SK-N-SH treated with all-trans-retinoic acid at 6 μM for 48 hours (cell line): ENCODE results near the gene UBE2E3.
"Not testable (repeated sequence)": the region's sequence is repeated elsewhere in the genome, so short reads cannot be mapped to it uniquely, and the experiment has no call there.

Experiments
- ATAC-seq: fragments of 200-7000 bp; cut with Tn5 transposase; 3 replicates; pipeline ENCODE4 v1.9.1; 2020; ENCODE audit warnings: mild to moderate bottlenecking, moderate library complexity
- ARNTL ChIP-seq: fragments of 450-650 bp; formaldehyde crosslinking; IDR thresholded peaks from 2 replicates; pipeline ENCODE4 v1.5.0; 2020; ENCODE audit warnings: low read depth, mild to moderate bottlenecking, moderate library complexity, borderline replicate concordance
- BACH2 ChIP-seq: fragments of 250-450 bp; sonication (Bioruptor Pico); IDR thresholded peaks from 2 replicates; pipeline ENCODE4 v1.9.0; 2021; ENCODE audit warnings: mild to moderate bottlenecking, borderline replicate concordance
- CSDC2 ChIP-seq: fragments of 250-450 bp; sonication (Bioruptor Pico); IDR thresholded peaks from 2 replicates; pipeline ENCODE4 v1.5.0; 2020; ENCODE audit warnings: mild to moderate bottlenecking, moderate library complexity
- ESRRG ChIP-seq: fragments of 250-450 bp; sonication (Bioruptor Pico); IDR thresholded peaks from 2 replicates; pipeline ENCODE4 v1.6.1; 2021; ENCODE audit warnings: mild to moderate bottlenecking
- GLIS3 ChIP-seq: fragments of 250-450 bp; sonication (Bioruptor Pico); IDR thresholded peaks from 2 replicates; pipeline ENCODE4 v1.5.0; 2020; ENCODE audit warnings: mild to moderate bottlenecking, moderate library complexity
- OSR1 ChIP-seq: fragments of 250-450 bp; sonication (Bioruptor Pico); IDR thresholded peaks from 2 replicates; pipeline ENCODE4 v1.8.0; 2022; ENCODE audit warnings: moderate library complexity, mild to moderate bottlenecking, inconsistent platforms
- PPARA ChIP-seq: fragments of 250-450 bp; sonication (Bioruptor Pico); IDR thresholded peaks from 2 replicates; pipeline ENCODE4 v1.5.0; 2020; ENCODE audit warnings: mild to moderate bottlenecking, borderline replicate concordance
- RARB ChIP-seq: fragments of 250-450 bp; sonication (Bioruptor Pico); IDR thresholded peaks from 2 replicates; pipeline ENCODE4 v1.8.0; 2021; ENCODE audit warnings: mild to moderate bottlenecking, moderate library complexity
- SNAI2 ChIP-seq: fragments of 250-450 bp; sonication (Bioruptor Pico); IDR thresholded peaks from 2 replicates; pipeline ENCODE4 v1.5.0; 2020; ENCODE audit warnings: mild to moderate bottlenecking, moderate library complexity
- TCF4 ChIP-seq: fragments of 250-450 bp; sonication (Bioruptor Pico); IDR thresholded peaks from 2 replicates; pipeline ENCODE4 v1.8.0; 2021; ENCODE audit warnings: mild to moderate bottlenecking, moderate library complexity, borderline replicate concordance
- TOX ChIP-seq: fragments of 250-450 bp; sonication (Bioruptor Pico); IDR thresholded peaks from 2 replicates; pipeline ENCODE4 v1.8.0; 2021; ENCODE audit warnings: mild to moderate bottlenecking, moderate library complexity, borderline replicate concordance
- ZC3H10 ChIP-seq: fragments of 250-450 bp; sonication (Bioruptor Pico); IDR thresholded peaks from 2 replicates; pipeline ENCODE4 v1.5.1; 2021; ENCODE audit warnings: mild to moderate bottlenecking, moderate library complexity
- ZFP30 ChIP-seq: fragments of 450-650 bp; formaldehyde crosslinking; IDR thresholded peaks from 2 replicates; pipeline ENCODE4 v1.5.0; 2022; ENCODE audit warnings: mild to moderate bottlenecking, moderate library complexity
- ZNF565 ChIP-seq: fragments of 450-650 bp; formaldehyde crosslinking; conservative IDR thresholded peaks from 2 replicates; pipeline ENCODE4 v1.5.0; 2020; ENCODE audit warnings: low read depth, mild to moderate bottlenecking, moderate library complexity
- ZNF70 ChIP-seq: fragments of 450-650 bp; formaldehyde crosslinking; IDR thresholded peaks from 2 replicates; pipeline ENCODE4 v1.5.0; 2020; ENCODE audit warnings: mild to moderate bottlenecking, moderate library complexity
- ZNF8 ChIP-seq: fragments of 450-650 bp; formaldehyde crosslinking; IDR thresholded peaks from 2 replicates; pipeline ENCODE4 v1.5.0; 2020; ENCODE audit warnings: mild to moderate bottlenecking, moderate library complexity
- TF ChIP-seq, protein P1 (sequence below): fragments of 250-450 bp; sonication (Bioruptor Pico); IDR thresholded peaks from 2 replicates; pipeline ENCODE4 v1.5.1; 2020; ENCODE audit warnings: low read depth, mild to moderate bottlenecking, moderate library complexity
- TF ChIP-seq, protein P2 (sequence below): fragments of 250-450 bp; sonication (Bioruptor Pico); IDR thresholded peaks from 2 replicates; pipeline ENCODE4 v1.5.0; 2020; ENCODE audit warnings: mild to moderate bottlenecking, moderate library complexity
- TF ChIP-seq, protein P3 (sequence below): fragments of 250-450 bp; sonication (Bioruptor Pico); IDR thresholded peaks from 2 replicates; pipeline ENCODE4 v1.8.0; 2020; ENCODE audit warnings: mild to moderate bottlenecking, moderate library complexity, borderline replicate concordance
- TF ChIP-seq, protein P4 (sequence below): fragments of 250-450 bp; sonication (Bioruptor Pico); IDR thresholded peaks from 2 replicates; pipeline ENCODE4 v1.8.0; 2021; ENCODE audit warnings: low read depth, mild to moderate bottlenecking, moderate library complexity, borderline replicate concordance

The UBE2E3 gene

DNA sequence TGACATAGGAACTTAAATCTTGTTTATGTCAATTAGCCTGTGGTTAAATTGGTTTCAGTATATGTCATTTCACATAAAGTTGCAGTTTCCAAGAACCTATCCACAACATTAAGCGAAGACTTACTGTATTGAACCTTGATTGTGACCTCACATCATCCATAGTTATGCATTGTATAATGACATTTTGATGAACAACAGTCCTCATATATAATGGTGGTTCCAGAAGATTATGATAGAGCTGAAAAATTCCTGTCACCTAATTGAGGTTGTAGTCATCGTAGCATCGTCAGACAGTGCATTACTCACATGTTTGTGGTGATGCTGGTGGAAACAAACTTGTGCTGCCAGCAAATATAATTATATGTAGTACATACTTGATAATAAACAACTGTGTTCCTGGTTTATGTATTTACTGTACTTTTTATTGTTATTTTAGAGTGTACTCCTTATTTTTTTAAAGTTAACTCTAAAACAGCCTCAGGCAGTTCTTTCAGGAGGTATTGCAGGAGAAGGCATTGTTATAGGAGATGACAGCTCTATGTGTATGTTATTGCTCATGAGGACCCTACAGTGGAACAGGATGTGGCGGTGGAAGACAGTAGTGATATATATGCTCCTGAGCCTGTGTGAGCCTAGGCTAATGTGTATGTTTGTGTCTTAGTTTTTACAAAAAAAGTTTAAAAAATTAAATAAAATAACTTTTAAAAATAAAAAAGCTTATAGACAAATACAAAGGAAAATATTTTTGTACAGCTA is 56.6 kb downstream of the UBE2E3 start (continued):
- TF ChIP-seq, protein P1, sequence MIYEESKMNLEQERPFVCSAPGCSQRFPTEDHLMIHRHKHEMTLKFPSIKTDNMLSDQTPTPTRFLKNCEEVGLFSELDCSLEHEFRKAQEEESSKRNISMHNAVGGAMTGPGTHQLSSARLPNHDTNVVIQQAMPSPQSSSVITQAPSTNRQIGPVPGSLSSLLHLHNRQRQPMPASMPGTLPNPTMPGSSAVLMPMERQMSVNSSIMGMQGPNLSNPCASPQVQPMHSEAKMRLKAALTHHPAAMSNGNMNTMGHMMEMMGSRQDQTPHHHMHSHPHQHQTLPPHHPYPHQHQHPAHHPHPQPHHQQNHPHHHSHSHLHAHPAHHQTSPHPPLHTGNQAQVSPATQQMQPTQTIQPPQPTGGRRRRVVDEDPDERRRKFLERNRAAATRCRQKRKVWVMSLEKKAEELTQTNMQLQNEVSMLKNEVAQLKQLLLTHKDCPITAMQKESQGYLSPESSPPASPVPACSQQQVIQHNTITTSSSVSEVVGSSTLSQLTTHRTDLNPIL (CRISPR knock-in tag), result peak; percentile 69
- TF ChIP-seq TOX (peak; percentile 95; the same call in 1 of the 2 replicates), ZNF8 (CRISPR knock-in tag) (no peak), RARB (CRISPR knock-in tag) (no peak), TCF4 (CRISPR knock-in tag) (peak; percentile 30; the same call in 1 of the 2 replicates), ZNF565 (no peak), PPARA (CRISPR knock-in tag) (no peak), ARNTL (CRISPR knock-in tag) (no peak)
- TF ChIP-seq, protein P2, sequence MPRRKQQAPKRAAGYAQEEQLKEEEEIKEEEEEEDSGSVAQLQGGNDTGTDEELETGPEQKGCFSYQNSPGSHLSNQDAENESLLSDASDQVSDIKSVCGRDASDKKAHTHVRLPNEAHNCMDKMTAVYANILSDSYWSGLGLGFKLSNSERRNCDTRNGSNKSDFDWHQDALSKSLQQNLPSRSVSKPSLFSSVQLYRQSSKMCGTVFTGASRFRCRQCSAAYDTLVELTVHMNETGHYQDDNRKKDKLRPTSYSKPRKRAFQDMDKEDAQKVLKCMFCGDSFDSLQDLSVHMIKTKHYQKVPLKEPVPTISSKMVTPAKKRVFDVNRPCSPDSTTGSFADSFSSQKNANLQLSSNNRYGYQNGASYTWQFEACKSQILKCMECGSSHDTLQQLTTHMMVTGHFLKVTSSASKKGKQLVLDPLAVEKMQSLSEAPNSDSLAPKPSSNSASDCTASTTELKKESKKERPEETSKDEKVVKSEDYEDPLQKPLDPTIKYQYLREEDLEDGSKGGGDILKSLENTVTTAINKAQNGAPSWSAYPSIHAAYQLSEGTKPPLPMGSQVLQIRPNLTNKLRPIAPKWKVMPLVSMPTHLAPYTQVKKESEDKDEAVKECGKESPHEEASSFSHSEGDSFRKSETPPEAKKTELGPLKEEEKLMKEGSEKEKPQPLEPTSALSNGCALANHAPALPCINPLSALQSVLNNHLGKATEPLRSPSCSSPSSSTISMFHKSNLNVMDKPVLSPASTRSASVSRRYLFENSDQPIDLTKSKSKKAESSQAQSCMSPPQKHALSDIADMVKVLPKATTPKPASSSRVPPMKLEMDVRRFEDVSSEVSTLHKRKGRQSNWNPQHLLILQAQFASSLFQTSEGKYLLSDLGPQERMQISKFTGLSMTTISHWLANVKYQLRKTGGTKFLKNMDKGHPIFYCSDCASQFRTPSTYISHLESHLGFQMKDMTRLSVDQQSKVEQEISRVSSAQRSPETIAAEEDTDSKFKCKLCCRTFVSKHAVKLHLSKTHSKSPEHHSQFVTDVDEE (CRISPR knock-in tag), result no peak

DNA sequence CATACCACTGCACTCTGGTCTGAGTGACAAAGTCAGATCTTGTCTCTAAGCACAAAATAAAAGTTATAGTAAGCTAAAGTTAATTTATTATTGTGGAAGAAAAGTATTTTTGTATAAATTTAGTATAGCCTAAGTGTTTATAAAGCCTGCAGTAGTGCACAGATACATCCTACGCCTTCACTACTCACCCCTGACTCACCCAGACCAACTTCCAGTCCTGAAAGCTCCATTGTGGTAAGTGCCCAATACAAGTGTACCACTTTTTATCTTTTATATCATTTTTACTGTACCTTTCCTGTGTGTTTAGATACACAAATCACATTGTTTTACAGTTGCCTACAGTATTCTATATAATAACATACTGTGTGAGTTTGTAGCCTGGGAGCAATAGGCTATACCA is 57.5 kb downstream of the UBE2E3 start:
- ATAC-seq, result no peak
- TF ChIP-seq ZC3H10 (CRISPR knock-in tag), result no peak
- no peak for TF ChIP-seq SNAI2 (CRISPR knock-in tag)
- TF ChIP-seq ZFP30 (CRISPR knock-in tag), result no peak
- no peak for TF ChIP-seq RARB (CRISPR knock-in tag)
- no peak for TF ChIP-seq TOX
- TF ChIP-seq ZNF565, result no peak
- TF ChIP-seq, protein P2 (CRISPR knock-in tag), result no peak

DNA sequence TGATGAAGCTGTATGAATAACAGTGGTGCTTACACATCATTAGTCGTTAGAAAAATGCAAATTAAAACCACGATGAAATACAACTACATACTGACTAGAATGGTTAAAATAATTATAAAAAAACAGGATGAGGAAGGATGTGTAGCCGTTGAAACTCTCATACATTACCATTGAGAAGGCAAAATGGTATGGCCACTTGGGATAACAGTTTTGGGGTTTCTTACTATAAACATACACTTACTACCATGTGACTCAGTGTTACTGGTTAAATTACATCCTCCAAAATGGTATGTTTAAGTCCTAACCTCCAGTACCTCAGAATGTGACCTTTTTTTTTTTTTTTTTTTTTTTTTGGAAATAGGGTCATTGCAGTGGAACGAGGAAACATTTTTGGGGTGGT is 58.4 kb downstream of the UBE2E3 start:
- no peak for ATAC-seq
- TF ChIP-seq ZFP30 (CRISPR knock-in tag), result no peak
- no peak for TF ChIP-seq TCF4 (CRISPR knock-in tag)
- TF ChIP-seq ZNF565, result no peak
- no peak for TF ChIP-seq GLIS3
- TF ChIP-seq ZNF70 (CRISPR knock-in tag), result no peak
- no peak for TF ChIP-seq SNAI2 (CRISPR knock-in tag)
- TF ChIP-seq, protein P2 (CRISPR knock-in tag), result no peak
- TF ChIP-seq OSR1 (CRISPR knock-in tag), result no peak
- no peak for TF ChIP-seq CSDC2
- no peak for TF ChIP-seq BACH2 (CRISPR knock-in tag)
- no peak for TF ChIP-seq PPARA (CRISPR knock-in tag)
- TF ChIP-seq, protein P3, sequence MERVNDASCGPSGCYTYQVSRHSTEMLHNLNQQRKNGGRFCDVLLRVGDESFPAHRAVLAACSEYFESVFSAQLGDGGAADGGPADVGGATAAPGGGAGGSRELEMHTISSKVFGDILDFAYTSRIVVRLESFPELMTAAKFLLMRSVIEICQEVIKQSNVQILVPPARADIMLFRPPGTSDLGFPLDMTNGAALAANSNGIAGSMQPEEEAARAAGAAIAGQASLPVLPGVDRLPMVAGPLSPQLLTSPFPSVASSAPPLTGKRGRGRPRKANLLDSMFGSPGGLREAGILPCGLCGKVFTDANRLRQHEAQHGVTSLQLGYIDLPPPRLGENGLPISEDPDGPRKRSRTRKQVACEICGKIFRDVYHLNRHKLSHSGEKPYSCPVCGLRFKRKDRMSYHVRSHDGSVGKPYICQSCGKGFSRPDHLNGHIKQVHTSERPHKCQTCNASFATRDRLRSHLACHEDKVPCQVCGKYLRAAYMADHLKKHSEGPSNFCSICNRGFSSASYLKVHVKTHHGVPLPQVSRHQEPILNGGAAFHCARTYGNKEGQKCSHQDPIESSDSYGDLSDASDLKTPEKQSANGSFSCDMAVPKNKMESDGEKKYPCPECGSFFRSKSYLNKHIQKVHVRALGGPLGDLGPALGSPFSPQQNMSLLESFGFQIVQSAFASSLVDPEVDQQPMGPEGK, result no peak
- TF ChIP-seq ESRRG (CRISPR knock-in tag), result no peak
- TF ChIP-seq, protein P4, sequence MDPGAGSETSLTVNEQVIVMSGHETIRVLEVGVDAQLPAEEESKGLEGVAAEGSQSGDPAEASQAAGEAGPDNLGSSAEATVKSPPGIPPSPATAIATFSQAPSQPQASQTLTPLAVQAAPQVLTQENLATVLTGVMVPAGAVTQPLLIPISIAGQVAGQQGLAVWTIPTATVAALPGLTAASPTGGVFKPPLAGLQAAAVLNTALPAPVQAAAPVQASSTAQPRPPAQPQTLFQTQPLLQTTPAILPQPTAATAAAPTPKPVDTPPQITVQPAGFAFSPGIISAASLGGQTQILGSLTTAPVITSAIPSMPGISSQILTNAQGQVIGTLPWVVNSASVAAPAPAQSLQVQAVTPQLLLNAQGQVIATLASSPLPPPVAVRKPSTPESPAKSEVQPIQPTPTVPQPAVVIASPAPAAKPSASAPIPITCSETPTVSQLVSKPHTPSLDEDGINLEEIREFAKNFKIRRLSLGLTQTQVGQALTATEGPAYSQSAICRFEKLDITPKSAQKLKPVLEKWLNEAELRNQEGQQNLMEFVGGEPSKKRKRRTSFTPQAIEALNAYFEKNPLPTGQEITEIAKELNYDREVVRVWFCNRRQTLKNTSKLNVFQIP (CRISPR knock-in tag), result no peak
- TF ChIP-seq ZC3H10 (CRISPR knock-in tag), result no peak
- TF ChIP-seq TOX, result no peak
- no peak for TF ChIP-seq RARB (CRISPR knock-in tag)

DNA sequence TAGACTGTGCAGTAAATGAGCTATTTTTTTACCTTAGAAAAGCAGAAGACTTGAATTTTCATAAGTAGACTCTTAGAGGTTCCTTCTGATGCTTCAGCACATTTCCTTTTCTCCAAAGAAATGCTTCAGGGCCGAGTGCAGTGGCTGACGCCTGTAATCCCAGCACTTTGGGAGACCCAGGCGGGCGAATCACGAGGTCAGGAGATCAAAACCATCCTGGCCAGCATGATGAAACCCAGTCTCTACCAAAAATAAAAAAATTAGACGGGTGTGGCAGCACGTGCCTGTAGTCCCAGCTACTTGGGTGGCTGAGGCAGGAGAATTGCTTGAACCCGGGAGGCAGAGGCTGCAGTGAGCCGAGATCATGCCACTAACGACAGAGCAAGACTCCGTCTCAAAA is 60.4 kb downstream of the UBE2E3 start:
- ATAC-seq, result not testable (repeated sequence)
